Rectal smooth muscle tissue (tissue), 1 donor: ENCODE measurements around the gene QRFP.

ENCODE experiments used
- H3K27ac ChIP-seq: one replicate; pipeline ENCODE4 v1.7.0; 2013; ENCODE audit warnings: low read depth, low read length, inconsistent platforms
- H3K27me3 ChIP-seq: one replicate; pipeline ENCODE4 v1.7.0; 2013; ENCODE audit warnings: low read length; ENCODE audit not compliant: control insufficient read depth, insufficient read depth
- H3K36me3 ChIP-seq: one replicate; pipeline ENCODE4 v1.7.0; 2013; ENCODE audit warnings: low read length; ENCODE audit not compliant: control insufficient read depth, insufficient read depth
- H3K4me1 ChIP-seq: one replicate; pipeline ENCODE4 v1.7.0; 2013; ENCODE audit warnings: low read length; ENCODE audit not compliant: control insufficient read depth, insufficient read depth
- H3K4me3 ChIP-seq: one replicate; pipeline ENCODE4 v1.7.0; 2013; ENCODE audit warnings: low read length
- H3K9ac ChIP-seq: one replicate; pipeline ENCODE4 v1.7.0; 2013; ENCODE audit warnings: low read length

Gene QRFP

GRCh38 chr9:130921300-130921988 lies 24.8 kb upstream of the QRFP start:
- Histone ChIP-seq H3K4me3 (no peak overlapping the region), H3K36me3 (no peaks in the 10 kb centered on the region), H3K27me3 (no peaks in the 10 kb centered on the region), H3K27ac (no peak overlapping the region), H3K4me1 (no peaks in the 10 kb centered on the region), H3K9ac (no peak overlapping the region)

DNA sequence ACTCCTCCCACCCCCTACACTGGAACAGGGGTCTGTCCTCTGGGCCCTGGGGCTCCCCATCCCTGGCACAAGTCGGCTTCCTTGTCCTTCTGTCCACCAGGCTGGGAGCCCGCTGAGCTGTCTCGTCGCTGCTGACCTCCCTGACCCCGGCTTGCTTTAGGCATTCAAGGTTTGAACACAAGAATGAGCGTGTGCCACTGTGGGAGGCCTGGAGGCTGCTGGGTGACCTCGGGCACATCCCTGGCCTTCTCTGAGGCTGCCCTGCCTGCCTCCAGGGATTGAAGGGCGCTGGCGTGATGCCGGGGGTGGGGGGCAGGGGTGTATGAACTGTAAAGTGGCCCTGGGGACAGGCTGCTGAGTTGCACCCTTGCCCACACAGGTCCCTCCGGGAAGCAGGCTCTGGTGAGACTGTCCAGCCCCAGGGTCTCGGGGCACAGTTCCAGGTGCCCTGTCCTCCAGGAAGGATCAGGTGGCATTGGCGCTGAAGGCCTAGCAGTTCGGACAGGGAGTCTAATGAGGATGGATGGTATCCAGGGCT lies 24.2 kb upstream of the QRFP start:
- H3K27me3 ChIP-seq, result no peaks in the 10 kb centered on the region
- no peak overlapping the region for H3K4me3 ChIP-seq
- H3K36me3 ChIP-seq, result no peaks in the 10 kb centered on the region
- H3K27ac ChIP-seq, result no peak overlapping the region
- H3K4me1 ChIP-seq, result no peaks in the 10 kb centered on the region
- no peak overlapping the region for H3K9ac ChIP-seq

DNA sequence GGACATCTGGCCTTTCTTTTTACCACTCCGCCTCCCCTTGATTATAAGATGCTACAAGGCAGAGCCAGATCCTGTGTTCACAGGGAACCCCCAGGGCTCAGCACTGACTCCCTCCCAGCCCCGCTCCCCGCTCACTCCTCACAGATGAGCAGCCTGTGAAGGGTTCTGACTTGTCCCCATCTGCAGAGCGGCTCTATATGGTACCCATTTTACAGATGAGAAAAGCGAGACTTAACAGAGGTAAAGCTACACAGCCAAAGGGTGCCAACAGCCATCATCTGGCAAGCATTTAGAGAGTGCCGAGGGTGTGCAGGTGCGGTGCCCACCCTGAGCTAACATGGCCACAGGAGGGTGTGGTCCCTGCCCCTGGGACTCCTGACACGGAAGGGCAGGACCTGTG lies 23.6 kb upstream of the QRFP start:
- Histone ChIP-seq H3K4me1 (no peaks in the 10 kb centered on the region), H3K36me3 (no peaks in the 10 kb centered on the region), H3K27ac (no peak overlapping the region), H3K27me3 (no peaks in the 10 kb centered on the region), H3K4me3 (no peak overlapping the region), H3K9ac (no peak overlapping the region)

GRCh38 chr9:130919559-130920145 lies 23.0 kb upstream of the QRFP start:
- Histone ChIP-seq H3K27me3 (no peaks in the 10 kb centered on the region), H3K9ac (no peak overlapping the region), H3K36me3 (no peaks in the 10 kb centered on the region), H3K4me3 (no peak overlapping the region), H3K4me1 (no peaks in the 10 kb centered on the region), H3K27ac (no peak overlapping the region)

- Histone ChIP-seq H3K4me3 (no peak overlapping the region), H3K27ac (no peak overlapping the region), H3K36me3 (no peaks in the 10 kb centered on the region), H3K4me1 (no peaks in the 10 kb centered on the region), H3K27me3 (no peaks in the 10 kb centered on the region), H3K9ac (no peak overlapping the region)
Observed at GRCh38 chr9:130918826-130919558, 22.4 kb upstream of the QRFP start.

DNA sequence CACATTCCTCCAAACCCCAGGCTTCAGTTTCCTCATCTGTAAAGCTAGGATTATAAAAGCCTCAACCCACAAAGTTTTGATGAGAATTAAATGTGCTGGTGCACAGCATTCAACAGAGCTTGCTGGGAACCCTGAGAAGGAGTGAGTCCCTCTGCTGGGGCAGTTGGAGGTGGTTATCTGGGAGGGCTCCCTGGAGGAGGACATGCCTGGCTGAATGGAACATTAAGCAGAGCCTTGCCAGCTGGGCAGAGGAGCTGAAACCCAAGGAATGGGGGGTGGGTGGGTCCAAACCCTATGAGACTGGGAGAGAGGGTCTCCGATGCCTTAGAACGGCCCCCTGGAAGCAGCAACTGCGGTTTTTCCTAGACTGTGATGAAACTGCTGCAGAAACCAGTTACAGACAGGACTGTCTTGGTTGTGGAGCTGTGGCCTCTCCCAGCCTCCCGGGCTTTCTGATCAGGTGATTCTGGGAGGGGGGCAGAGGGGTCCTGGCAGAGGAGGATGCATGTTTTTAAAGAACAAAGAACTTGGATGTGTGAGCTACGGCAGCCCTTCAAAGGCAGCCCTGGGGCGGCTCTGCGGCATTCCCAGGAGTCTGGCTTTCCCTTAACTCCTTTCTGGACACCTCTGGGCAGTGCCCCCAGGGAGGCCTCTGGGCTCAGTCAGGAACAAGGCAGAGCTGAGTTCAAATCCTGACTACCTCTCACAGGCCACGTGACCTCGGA lies 21.7 kb upstream of the QRFP start:
- Histone ChIP-seq H3K9ac (no peak overlapping the region), H3K4me1 (no peaks in the 10 kb centered on the region), H3K27ac (no peak overlapping the region), H3K36me3 (no peaks in the 10 kb centered on the region), H3K4me3 (no peak overlapping the region), H3K27me3 (no peaks in the 10 kb centered on the region)

DNA sequence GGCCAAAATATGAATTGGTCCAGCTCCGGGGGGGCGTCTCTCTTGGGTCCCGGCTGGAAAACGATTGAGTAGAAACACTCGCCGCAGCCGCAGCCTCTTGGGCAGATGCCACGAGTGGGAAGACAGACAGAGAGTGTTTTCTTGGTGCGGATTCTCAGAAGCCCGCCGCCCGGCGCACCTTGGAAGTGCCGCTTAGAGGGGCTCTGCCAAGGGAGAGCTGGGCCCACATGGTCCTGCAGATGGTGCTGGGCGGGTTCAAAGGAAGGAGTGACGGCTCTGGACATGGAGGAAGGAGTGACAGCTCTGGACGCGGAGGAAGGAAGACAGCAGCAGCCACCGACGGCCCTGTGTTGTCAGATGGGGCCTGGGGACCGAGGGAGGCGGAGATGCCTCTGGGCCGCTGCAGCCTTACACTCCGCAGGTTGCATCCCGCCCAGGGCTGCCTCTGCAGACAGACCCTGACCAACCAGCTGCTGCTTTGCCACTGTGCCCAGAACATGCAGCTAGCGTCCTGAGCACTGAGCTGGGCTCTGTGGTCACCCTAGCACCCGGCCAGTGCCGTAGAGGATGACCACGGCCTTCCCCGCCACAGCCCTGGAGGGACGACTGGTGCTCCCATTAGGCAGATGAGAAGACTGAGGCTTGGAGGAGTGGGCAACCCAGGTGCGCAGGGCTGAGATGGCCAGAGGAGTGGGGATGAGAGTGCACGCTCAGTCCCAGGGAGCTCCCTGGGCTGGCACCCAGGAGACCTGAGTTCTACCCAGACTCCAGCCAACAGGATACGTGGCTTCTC lies 20.8 kb upstream of the QRFP start:
- Histone ChIP-seq H3K4me1 (no peaks in the 10 kb centered on the region), H3K9ac (no peak overlapping the region), H3K36me3 (no peaks in the 10 kb centered on the region), H3K4me3 (no peak overlapping the region), H3K27ac (no peak overlapping the region), H3K27me3 (no peaks in the 10 kb centered on the region)

DNA sequence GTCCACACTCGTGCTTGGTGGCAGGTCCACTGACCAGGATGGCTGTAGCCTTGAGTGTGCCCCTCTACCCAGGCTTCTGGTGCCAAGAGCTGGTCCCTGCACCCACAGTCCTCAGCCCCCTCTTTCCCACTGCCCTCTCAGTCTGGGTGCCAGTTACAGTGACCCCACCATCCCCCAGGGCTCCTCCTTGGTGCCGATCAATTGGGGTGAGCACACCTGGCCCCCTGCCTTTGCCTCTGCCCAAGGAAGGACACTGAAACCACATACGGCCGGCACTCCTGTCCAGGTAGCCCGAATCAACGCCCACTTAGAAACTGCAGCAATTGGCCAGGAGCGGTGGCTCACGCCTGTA lies 18.5 kb upstream of the QRFP start:
- Histone ChIP-seq H3K9ac (no peak overlapping the region), H3K4me3 (no peak overlapping the region), H3K4me1 (no peaks in the 10 kb centered on the region), H3K36me3 (no peaks in the 10 kb centered on the region), H3K27ac (no peak overlapping the region), H3K27me3 (no peaks in the 10 kb centered on the region)

DNA sequence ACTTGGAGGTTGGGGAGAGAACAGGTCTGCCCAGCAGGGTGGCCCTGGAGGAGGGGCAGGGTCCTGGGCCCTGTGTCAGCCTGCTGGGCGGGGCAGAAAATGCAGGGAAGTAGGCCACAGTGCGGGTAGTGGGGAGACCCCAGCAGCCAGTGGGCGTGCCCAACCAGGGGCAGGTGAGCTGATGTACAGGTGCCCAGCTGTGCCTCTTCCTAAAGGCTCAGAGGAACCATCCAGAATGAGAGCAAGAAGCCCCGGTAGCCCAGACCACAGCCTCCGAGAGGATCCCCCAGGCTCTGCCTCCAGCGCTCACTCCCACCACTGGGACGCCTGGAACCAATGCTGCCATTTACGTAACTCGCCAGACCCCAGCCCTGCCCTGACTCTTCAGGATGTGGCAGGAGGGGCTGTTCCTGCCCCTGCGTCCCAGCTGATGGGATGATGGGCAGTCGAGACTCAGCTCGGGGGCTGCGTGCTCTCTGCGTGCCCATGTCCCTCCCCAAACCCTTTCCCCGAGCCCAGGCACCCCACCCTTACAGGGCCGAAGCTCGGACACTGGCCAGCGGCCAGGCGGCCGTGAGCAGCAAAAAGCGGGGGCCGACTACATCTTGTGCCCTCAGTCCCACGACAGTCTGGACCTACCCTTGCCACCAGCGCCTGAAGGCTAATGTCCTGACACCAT lies 17.9 kb upstream of the QRFP start:
- no peak overlapping the region for H3K9ac ChIP-seq
- no peaks in the 10 kb centered on the region for H3K27me3 ChIP-seq
- no peak overlapping the region for H3K4me3 ChIP-seq
- H3K27ac ChIP-seq, result no peak overlapping the region
- H3K36me3 ChIP-seq, result no peaks in the 10 kb centered on the region
- no peaks in the 10 kb centered on the region for H3K4me1 ChIP-seq

- no peaks in the 10 kb centered on the region for H3K36me3 ChIP-seq
- H3K27ac ChIP-seq, result no peak overlapping the region
- no peaks in the 10 kb centered on the region for H3K4me1 ChIP-seq
- H3K27me3 ChIP-seq, result no peaks in the 10 kb centered on the region
- no peak overlapping the region for H3K4me3 ChIP-seq
- no peak overlapping the region for H3K9ac ChIP-seq
Observed at GRCh38 chr9:130913599-130914416, 17.2 kb upstream of the QRFP start.
